ENCODE data around the gene MTOR. TPM values are rescaled to one million over a fixed set of nuclear protein-coding genes. Genes with fewer than 3 reads are reported as not detected.

MTOR gene
- total and polyA plus RNA-seq, 2 donors (not counting 3 experiments of a cell fraction or from before 2014, with no cell fraction given), result 33.5 to 50.4 TPM

DNA sequence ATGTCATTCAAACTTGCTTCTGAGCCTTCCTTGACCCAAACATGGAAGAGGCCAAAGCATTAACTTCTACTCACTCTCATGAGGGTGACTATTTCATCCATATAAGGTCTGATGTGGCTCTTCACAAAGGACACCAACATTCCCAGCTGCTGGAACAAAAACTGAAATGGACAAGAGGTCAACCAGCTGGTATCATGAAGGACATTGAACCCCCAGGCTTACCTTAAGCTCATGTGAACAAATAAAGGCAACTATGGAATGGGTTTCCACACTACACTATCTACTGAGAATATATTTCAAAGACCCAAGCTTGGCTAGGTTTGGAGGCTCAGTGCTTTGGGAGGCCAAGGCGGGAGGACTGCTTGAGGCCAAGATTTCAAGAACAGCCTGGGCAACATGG lies 46.3 kb downstream of the MTOR start:
- Histone ChIP-seq H3K36me3 (ENCODE audit: control insufficient read depth in 2 of 2, extremely low read depth in 1 of 2, insufficient read depth in 2 of 2, low read length in 2 of 2) (peaks cover 22 to 33% of the 10 kb centered on the region in 2 experiments), H2AFZ (ENCODE audit: low read depth, low read length) (no peak overlapping the region), H3K27me3 (ENCODE audit: control insufficient read depth in 2 of 2, insufficient read depth in 2 of 2, low read length in 2 of 2) (no peaks in the 10 kb centered on the region), H3K4me3 (replicated peaks in 1 of 3; ENCODE audit: insufficient read depth in 1 of 3, low read depth in 1 of 3, low read length in 3 of 3) (no peak overlapping the region), H3K9me1 (replicated peaks; ENCODE audit: control insufficient read depth, extremely low read depth, insufficient read depth, low read length) (no peaks in the 10 kb centered on the region), H3K9ac (replicated peaks; ENCODE audit: extremely low read depth, insufficient read depth, low read length) (no peak overlapping the region), H4K20me1 (replicated peaks; ENCODE audit: control insufficient read depth, extremely low read depth, insufficient read depth, low read length) (no peaks in the 10 kb centered on the region), H3K4me1 (ENCODE audit: control insufficient read depth, extremely low read depth, insufficient read depth, low read length) (no peaks in the 10 kb centered on the region), H3K79me2 (ENCODE audit: control insufficient read depth, insufficient read depth, low read length) (no peaks in the 10 kb centered on the region), H3K9me3 (replicated peaks; ENCODE audit: control insufficient read depth, insufficient read depth, low read length) (no peaks in the 10 kb centered on the region), H3K27ac (ENCODE audit: insufficient read depth, low read depth, low read length) (no peak overlapping the region), H3K4me2 (ENCODE audit: insufficient read depth, low read length) (no peak overlapping the region)
- TF ChIP-seq GATA2 (IDR thresholded peaks at IDR 0.05; ENCODE audit: insufficient read depth, insufficient read length, low read depth, low read length) (no peak), FOS (IDR thresholded peaks at IDR 0.05; ENCODE audit: borderline replicate concordance, insufficient read depth, low read length) (no peak), POLR2AphosphoS5 (IDR thresholded peaks at IDR 0.05; ENCODE audit: insufficient read depth, low read depth, low read length) (no peak), MYC (IDR thresholded peaks at IDR 0.05; ENCODE audit: low read depth, low read length) (no peak), POLR2A (IDR thresholded peaks at IDR 0.05; ENCODE audit: low read depth, low read length) (no peak), JUN (IDR thresholded peaks at IDR 0.05; ENCODE audit: borderline replicate concordance, insufficient read depth, insufficient read length, low read depth) (no peak), EZH2 (IDR thresholded peaks at IDR 0.05; ENCODE audit: borderline replicate concordance, low read depth, low read length, severe bottlenecking) (no peak)
- TF ChIP-seq, protein P1, sequence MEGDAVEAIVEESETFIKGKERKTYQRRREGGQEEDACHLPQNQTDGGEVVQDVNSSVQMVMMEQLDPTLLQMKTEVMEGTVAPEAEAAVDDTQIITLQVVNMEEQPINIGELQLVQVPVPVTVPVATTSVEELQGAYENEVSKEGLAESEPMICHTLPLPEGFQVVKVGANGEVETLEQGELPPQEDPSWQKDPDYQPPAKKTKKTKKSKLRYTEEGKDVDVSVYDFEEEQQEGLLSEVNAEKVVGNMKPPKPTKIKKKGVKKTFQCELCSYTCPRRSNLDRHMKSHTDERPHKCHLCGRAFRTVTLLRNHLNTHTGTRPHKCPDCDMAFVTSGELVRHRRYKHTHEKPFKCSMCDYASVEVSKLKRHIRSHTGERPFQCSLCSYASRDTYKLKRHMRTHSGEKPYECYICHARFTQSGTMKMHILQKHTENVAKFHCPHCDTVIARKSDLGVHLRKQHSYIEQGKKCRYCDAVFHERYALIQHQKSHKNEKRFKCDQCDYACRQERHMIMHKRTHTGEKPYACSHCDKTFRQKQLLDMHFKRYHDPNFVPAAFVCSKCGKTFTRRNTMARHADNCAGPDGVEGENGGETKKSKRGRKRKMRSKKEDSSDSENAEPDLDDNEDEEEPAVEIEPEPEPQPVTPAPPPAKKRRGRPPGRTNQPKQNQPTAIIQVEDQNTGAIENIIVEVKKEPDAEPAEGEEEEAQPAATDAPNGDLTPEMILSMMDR (IDR thresholded peaks at IDR 0.05; ENCODE audit: extremely low read depth in 1 of 2, insufficient read depth in 1 of 2, low read depth in 1 of 2, low read length in 2 of 2), result no peak
- TF ChIP-seq, protein P2, sequence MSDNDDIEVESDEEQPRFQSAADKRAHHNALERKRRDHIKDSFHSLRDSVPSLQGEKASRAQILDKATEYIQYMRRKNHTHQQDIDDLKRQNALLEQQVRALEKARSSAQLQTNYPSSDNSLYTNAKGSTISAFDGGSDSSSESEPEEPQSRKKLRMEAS (IDR thresholded peaks at IDR 0.05; ENCODE audit: insufficient read depth, insufficient read length), result no peak
- intact Hi-C loops (cut with micrococcal nuclease) (no loop called here), dilution Hi-C loops (cut with MboI; ENCODE audit: extremely low pct_ligation_motif_present, low sequenced_read_pairs) (no loop called here)
- no TSS peak for BruUV-seq (replicated peaks)
- CTCF ChIA-PET, result interaction anchor here (1.1 to 1.3 kb wide), 2 partner anchors 9 to 10 kb away, joined by 3 to 4 read pairs; no protein-coding TSS in a partner anchor
- DNase-seq (ENCODE audit: low read depth, low spot score), result no peak
- FAIRE-seq, result no peak
- POLR2A ChIA-PET, result interaction anchor here (0.5 to 0.7 kb wide), 2 partner anchors 140 to 198 kb away, joined by 3 to 7 read pairs; no protein-coding TSS in a partner anchor

All from endothelial cell of umbilical vein (primary cell).